DOHH2 (cell line): ENCODE results near the gene SRRD.

ENCODE experiments used
- H3F3A ChIP-seq: fragments of 200-600 bp; sonication (generic), shearing (Covaris generic); 2 replicates; pipeline ENCODE4 v1.6.0; 2016; ENCODE audit warnings: antibody characterized with exemption, mild to moderate bottlenecking; ENCODE audit not compliant: control insufficient read depth, insufficient read depth
- H3K27ac ChIP-seq: fragments of 200-600 bp; sonication (generic); 2 replicates; pipeline ENCODE4 v1.5.1; 2014; ENCODE audit warnings: low read depth, mild to moderate bottlenecking, low read length, moderate library complexity
- H3K27me3 ChIP-seq: fragments of 200-600 bp; sonication (generic); 2 replicates; pipeline ENCODE4 v1.6.1; 2014; ENCODE audit warnings: mild to moderate bottlenecking, low read length, mixed read lengths; ENCODE audit not compliant: control insufficient read depth
- H3K36me3 ChIP-seq: fragments of 200-600 bp; sonication (generic); 2 replicates; pipeline ENCODE4 v1.6.1; 2014; ENCODE audit warnings: mild to moderate bottlenecking, low read length, moderate library complexity, mixed read lengths; ENCODE audit not compliant: control insufficient read depth
- H3K4me1 ChIP-seq: fragments of 200-600 bp; sonication (generic); 2 replicates; pipeline ENCODE4 v1.6.1; 2014; ENCODE audit warnings: mild to moderate bottlenecking, low read length, mixed read lengths; ENCODE audit not compliant: control insufficient read depth
- H3K4me2 ChIP-seq: fragments of 200-600 bp; sonication (generic); 2 replicates; pipeline ENCODE4 v1.6.0; 2014; ENCODE audit warnings: mild to moderate bottlenecking, low read length, moderate library complexity
- H3K4me3 ChIP-seq: fragments of 200-600 bp; sonication (generic); 2 replicates; pipeline ENCODE4 v1.5.1; 2014; ENCODE audit warnings: mild to moderate bottlenecking, low read length, mixed read lengths
- H3K79me2 ChIP-seq: fragments of 200-600 bp; sonication (generic); 2 replicates; pipeline ENCODE4 v1.6.1; 2014; ENCODE audit warnings: mild to moderate bottlenecking, low read length, mixed read lengths; ENCODE audit not compliant: control insufficient read depth
- H3K9me2 ChIP-seq: fragments of 200-600 bp; sonication (generic); replicated peaks from 2 replicates; pipeline ENCODE4 v1.6.1; 2014; ENCODE audit warnings: mild to moderate bottlenecking, low read length, mixed read lengths; ENCODE audit not compliant: control insufficient read depth
- H3K9me3 ChIP-seq: fragments of 200-600 bp; sonication (generic); 2 replicates; pipeline ENCODE4 v1.6.1; 2014; ENCODE audit warnings: antibody characterized with exemption, low read length, mixed read lengths; ENCODE audit not compliant: control insufficient read depth, insufficient read depth
- H4K20me1 ChIP-seq: fragments of 200-600 bp; sonication (generic); 2 replicates; pipeline ENCODE4 v1.6.0; 2014; ENCODE audit warnings: low read depth, mild to moderate bottlenecking, antibody characterized with exemption, low read length, moderate library complexity; ENCODE audit not compliant: control insufficient read depth, insufficient read depth
- EZH2phosphoT487 ChIP-seq: fragments of 200-600 bp; sonication (generic); IDR thresholded peaks from 2 replicates; pipeline ENCODE4 v1.6.1; 2017; ENCODE audit warnings: borderline replicate concordance, mild to moderate bottlenecking, antibody characterized with exemption, low read length, moderate library complexity, mixed read lengths
- TF ChIP-seq, protein P1 (sequence below): fragments of 200-600 bp; sonication (generic); IDR thresholded peaks from one replicate; pipeline ENCODE4 v1.5.1; 2014; ENCODE audit warnings: antibody characterized with exemption, mild to moderate bottlenecking, low read depth, low read length; ENCODE audit not compliant: poor library complexity, severe bottlenecking

The SRRD gene

DNA sequence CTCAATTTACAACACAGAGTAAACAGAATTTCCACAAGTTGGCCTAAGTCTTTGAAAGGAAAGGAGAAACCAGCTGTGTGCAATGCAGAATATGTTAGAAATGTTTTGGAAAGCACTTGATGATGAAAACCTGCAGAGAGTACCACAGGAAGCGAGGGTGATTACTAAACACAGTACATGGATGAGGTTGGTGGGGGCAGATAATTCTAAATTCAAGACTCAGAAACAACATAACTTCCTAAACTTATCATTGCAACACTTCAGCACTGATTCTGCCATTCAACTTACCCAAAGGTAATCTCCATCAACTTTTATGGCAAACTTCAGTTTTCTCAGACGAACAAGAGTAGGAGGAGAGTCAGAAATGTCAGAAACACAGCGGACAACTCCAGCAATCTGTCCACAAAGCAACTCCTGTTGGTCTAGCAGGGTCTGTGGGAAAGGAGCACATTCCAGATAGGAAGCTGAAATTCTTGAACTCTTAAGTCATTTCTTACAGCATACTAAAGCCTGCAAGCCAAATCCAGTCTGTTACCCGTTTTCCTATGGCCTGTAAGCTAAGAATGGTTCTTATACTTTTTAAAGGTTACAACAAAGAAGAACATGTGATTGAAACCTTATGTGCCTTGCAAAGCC, 6.9 kb upstream of the SRRD start:
- peak overlapping the region; percentile 98 for H3K4me2 ChIP-seq
- peak overlapping the region; percentile 97 for H3K4me3 ChIP-seq
- TF ChIP-seq, protein P1, sequence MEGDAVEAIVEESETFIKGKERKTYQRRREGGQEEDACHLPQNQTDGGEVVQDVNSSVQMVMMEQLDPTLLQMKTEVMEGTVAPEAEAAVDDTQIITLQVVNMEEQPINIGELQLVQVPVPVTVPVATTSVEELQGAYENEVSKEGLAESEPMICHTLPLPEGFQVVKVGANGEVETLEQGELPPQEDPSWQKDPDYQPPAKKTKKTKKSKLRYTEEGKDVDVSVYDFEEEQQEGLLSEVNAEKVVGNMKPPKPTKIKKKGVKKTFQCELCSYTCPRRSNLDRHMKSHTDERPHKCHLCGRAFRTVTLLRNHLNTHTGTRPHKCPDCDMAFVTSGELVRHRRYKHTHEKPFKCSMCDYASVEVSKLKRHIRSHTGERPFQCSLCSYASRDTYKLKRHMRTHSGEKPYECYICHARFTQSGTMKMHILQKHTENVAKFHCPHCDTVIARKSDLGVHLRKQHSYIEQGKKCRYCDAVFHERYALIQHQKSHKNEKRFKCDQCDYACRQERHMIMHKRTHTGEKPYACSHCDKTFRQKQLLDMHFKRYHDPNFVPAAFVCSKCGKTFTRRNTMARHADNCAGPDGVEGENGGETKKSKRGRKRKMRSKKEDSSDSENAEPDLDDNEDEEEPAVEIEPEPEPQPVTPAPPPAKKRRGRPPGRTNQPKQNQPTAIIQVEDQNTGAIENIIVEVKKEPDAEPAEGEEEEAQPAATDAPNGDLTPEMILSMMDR, result no peak
- no peak for TF ChIP-seq EZH2phosphoT487
- peaks cover 14% of the 10 kb centered on the region for H3F3A ChIP-seq
- H3K9me2 ChIP-seq, result no peaks in the 10 kb centered on the region
- H3K9me3 ChIP-seq, result no peaks in the 10 kb centered on the region
- H3K27ac ChIP-seq, result 0 out of 2 replicates have a peak overlapping the region, but pooled peaks have one; percentile 9
- H4K20me1 ChIP-seq, result no peaks in the 10 kb centered on the region
- H3K36me3 ChIP-seq, result peaks cover 92% of the 10 kb centered on the region
- no peaks in the 10 kb centered on the region for H3K27me3 ChIP-seq
- H3K4me1 ChIP-seq, result peaks cover 56% of the 10 kb centered on the region
- peaks cover 89% of the 10 kb centered on the region for H3K79me2 ChIP-seq

DNA sequence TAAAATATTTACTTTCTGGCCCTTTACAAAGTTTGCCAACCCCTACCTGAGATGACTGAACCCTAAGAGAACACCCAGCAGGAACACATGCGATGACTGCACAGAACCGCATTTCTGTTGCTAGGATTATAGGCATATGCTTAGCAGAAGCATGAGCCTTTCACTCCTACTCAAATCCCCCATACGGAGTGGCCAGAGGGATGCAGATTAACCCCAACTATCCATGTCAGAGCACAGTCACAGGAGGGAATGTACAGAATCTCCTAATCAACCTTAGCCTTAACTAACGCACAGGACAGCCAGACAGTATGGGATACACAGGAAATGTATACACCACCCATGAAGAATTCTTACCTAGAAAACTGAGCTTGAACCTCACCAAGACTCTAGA, 6.3 kb upstream of the SRRD start:
- Histone ChIP-seq H3K79me2 (peaks cover 94% of the 10 kb centered on the region), H3K36me3 (peaks cover 92% of the 10 kb centered on the region), H3K27ac (peak overlapping the region; percentile 9; the same call in 1 of the 2 replicates)

DNA sequence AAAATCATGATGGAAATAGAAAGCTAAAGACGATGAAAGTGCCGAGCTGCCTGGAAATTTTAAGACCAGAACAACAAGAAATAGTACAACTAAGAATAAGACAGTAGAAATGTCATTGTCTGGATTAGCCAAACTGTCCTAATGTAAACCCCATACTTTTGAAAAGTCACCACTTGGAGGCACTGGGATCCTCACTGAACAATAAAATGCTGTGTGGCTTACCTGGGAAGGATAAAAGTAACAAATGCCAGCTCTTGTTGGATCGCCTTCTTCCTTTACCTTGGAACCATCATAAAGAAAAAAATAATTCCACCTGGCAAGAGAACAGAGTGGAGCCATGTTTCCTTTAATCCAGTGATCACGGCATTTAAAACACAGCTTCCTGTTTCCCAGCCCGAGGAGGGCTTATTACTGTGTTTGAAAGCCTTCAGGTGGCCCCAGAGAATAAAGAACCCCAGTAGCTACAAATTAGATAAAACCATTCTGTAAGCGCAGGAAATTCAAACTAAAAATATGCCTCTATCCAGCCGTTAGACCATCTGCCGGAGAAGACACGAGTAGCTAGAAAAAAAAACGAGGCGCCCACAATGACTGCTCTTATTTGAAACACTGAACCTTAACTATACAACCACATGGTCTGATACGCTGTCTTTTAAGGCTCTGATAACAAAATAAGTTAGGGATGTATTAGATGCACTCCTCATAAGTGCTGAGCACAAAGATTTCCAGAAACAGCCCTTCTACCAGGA, 4.5 kb upstream of the SRRD start:
- peaks cover 83% of the 10 kb centered on the region for H3K36me3 ChIP-seq
- no peaks in the 10 kb centered on the region for H4K20me1 ChIP-seq
- peak overlapping the region; percentile 97 for H3K4me3 ChIP-seq
- H3K27me3 ChIP-seq, result no peaks in the 10 kb centered on the region
- peaks cover 98% of the 10 kb centered on the region for H3K79me2 ChIP-seq
- no peaks in the 10 kb centered on the region for H3K9me2 ChIP-seq
- peak overlapping the region; percentile 98 for H3K27ac ChIP-seq
- peaks cover 29% of the 10 kb centered on the region for H3F3A ChIP-seq
- no peak for TF ChIP-seq EZH2phosphoT487
- TF ChIP-seq, protein P1, result peak; percentile 36
- peaks cover 68% of the 10 kb centered on the region for H3K4me1 ChIP-seq
- no peaks in the 10 kb centered on the region for H3K9me3 ChIP-seq
- peak overlapping the region; percentile 98 for H3K4me2 ChIP-seq

More for the DNA sequence above, 6.3 kb upstream of the SRRD start:
- H3K4me3 ChIP-seq, result peak overlapping the region; percentile 97
- H3K4me2 ChIP-seq, result peak overlapping the region; percentile 98
- H3K9me3 ChIP-seq, result no peaks in the 10 kb centered on the region
- peaks cover 19% of the 10 kb centered on the region for H3F3A ChIP-seq
- H3K4me1 ChIP-seq, result peaks cover 61% of the 10 kb centered on the region
- H4K20me1 ChIP-seq, result no peaks in the 10 kb centered on the region
- no peaks in the 10 kb centered on the region for H3K9me2 ChIP-seq
- no peaks in the 10 kb centered on the region for H3K27me3 ChIP-seq
- no peak for TF ChIP-seq EZH2phosphoT487
- TF ChIP-seq, protein P1, result no peak
